HUES64 (cell line): ENCODE results near the gene RASA3.

ENCODE experiments used
- H3K27ac ChIP-seq: 2 replicates; pipeline ENCODE4 v1.7.0; 2013; ENCODE audit warnings: low read depth, low read length, inconsistent platforms
- H3K27me3 ChIP-seq: 2 replicates; pipeline ENCODE4 v1.6.1; 2013; ENCODE audit warnings: mild to moderate bottlenecking, low read length; ENCODE audit not compliant: insufficient read depth
- H3K36me3 ChIP-seq: 2 replicates; pipeline ENCODE4 v1.6.1; 2013; ENCODE audit warnings: mild to moderate bottlenecking, low read length; ENCODE audit not compliant: insufficient read depth
- H3K4me1 ChIP-seq: 2 replicates; pipeline ENCODE4 v1.6.1; 2013; ENCODE audit warnings: mild to moderate bottlenecking, low read length, moderate library complexity; ENCODE audit not compliant: insufficient read depth
- H3K4me3 ChIP-seq: 2 replicates; pipeline ENCODE4 v1.5.1; 2013; ENCODE audit warnings: mild to moderate bottlenecking, low read length, moderate library complexity
- H3K9ac ChIP-seq: 2 replicates; pipeline ENCODE4 v1.6.1; 2013; ENCODE audit warnings: mild to moderate bottlenecking, low read depth, low read length
- H3K9me3 ChIP-seq: 2 replicates; pipeline ENCODE4 v1.6.1; 2013; ENCODE audit warnings: low read depth, low read length; ENCODE audit not compliant: insufficient read depth
- WGBS: fragments of 150-250, 120-280 bp; methylation state at CpG from one replicate; pipeline ENCODE4 v1.1.7; 2013; ENCODE audit warnings: missing lambda C conversion rate; 5-methylcytosine and 5-hydroxymethylcytosine counted together

The RASA3 gene

GRCh38 chr13:113938716-113939115 is 193.7 kb downstream of the RASA3 start:
- 85% methylated on average over 11 of the region's 11 CpGs for WGBS
- Histone ChIP-seq H3K4me1 (peaks cover 14% of the 10 kb centered on the region; the same call in 1 of the 2 replicates), H3K9me3 (no peaks in the 10 kb centered on the region), H3K9ac (no peak overlapping the region), H3K27ac (no peak overlapping the region), H3K36me3 (no peaks in the 10 kb centered on the region), H3K4me3 (no peak overlapping the region), H3K27me3 (no peaks in the 10 kb centered on the region)

GRCh38 chr13:113938246-113938645 is 194.2 kb downstream of the RASA3 start:
- Histone ChIP-seq H3K9me3 (no peaks in the 10 kb centered on the region), H3K4me1 (peaks cover 14% of the 10 kb centered on the region; the same call in 1 of the 2 replicates), H3K27ac (no peak overlapping the region), H3K4me3 (no peak overlapping the region), H3K9ac (no peak overlapping the region), H3K27me3 (no peaks in the 10 kb centered on the region), H3K36me3 (no peaks in the 10 kb centered on the region)
- WGBS: 83% methylated on average over 7 of the region's 7 CpGs

GRCh38 chr13:113937527-113938180 is 194.8 kb downstream of the RASA3 start:
- Histone ChIP-seq H3K4me3 (no peak overlapping the region), H3K9ac (no peak overlapping the region), H3K27me3 (no peaks in the 10 kb centered on the region), H3K36me3 (no peaks in the 10 kb centered on the region), H3K9me3 (no peaks in the 10 kb centered on the region), H3K4me1 (peaks cover 14% of the 10 kb centered on the region; the same call in 1 of the 2 replicates), H3K27ac (no peak overlapping the region)
- 91% methylated on average over 20 of the region's 20 CpGs for WGBS

GRCh38 chr13:113937073-113937472 is 195.3 kb downstream of the RASA3 start:
- no peaks in the 10 kb centered on the region for H3K9me3 ChIP-seq
- H3K9ac ChIP-seq: no peak overlapping the region
- no peaks in the 10 kb centered on the region for H3K27me3 ChIP-seq
- 94% methylated on average over 12 of the region's 12 CpGs for WGBS
- H3K27ac ChIP-seq: no peak overlapping the region
- no peaks in the 10 kb centered on the region for H3K36me3 ChIP-seq
- peaks cover 14% of the 10 kb centered on the region; the same call in 1 of the 2 replicates for H3K4me1 ChIP-seq
- no peak overlapping the region for H3K4me3 ChIP-seq

- 96% methylated on average over 25 of the region's 25 CpGs for WGBS
- Histone ChIP-seq H3K36me3 (no peaks in the 10 kb centered on the region), H3K9ac (no peak overlapping the region), H3K27ac (no peak overlapping the region), H3K4me3 (no peak overlapping the region), H3K9me3 (no peaks in the 10 kb centered on the region), H3K4me1 (peaks cover 14% of the 10 kb centered on the region; the same call in 1 of the 2 replicates), H3K27me3 (no peaks in the 10 kb centered on the region)
Measured at GRCh38 chr13:113936166-113936965, 196.1 kb downstream of the RASA3 start.

- H3K4me1 ChIP-seq: peaks cover 14% of the 10 kb centered on the region; the same call in 1 of the 2 replicates
- no peaks in the 10 kb centered on the region for H3K27me3 ChIP-seq
- no peaks in the 10 kb centered on the region for H3K9me3 ChIP-seq
- no peak overlapping the region for H3K9ac ChIP-seq
- peak overlapping the region; percentile 10; the same call in 1 of the 2 replicates for H3K27ac ChIP-seq
- no peak overlapping the region for H3K4me3 ChIP-seq
- H3K36me3 ChIP-seq: no peaks in the 10 kb centered on the region
- 73% methylated on average over 21 of the region's 21 CpGs for WGBS
Measured at GRCh38 chr13:113935001-113935844, 197.2 kb downstream of the RASA3 start.

GRCh38 chr13:113934576-113934975 is 197.8 kb downstream of the RASA3 start:
- Histone ChIP-seq H3K36me3 (no peaks in the 10 kb centered on the region), H3K4me1 (peaks cover 14% of the 10 kb centered on the region; the same call in 1 of the 2 replicates), H3K27ac (no peak overlapping the region), H3K9me3 (no peaks in the 10 kb centered on the region), H3K27me3 (no peaks in the 10 kb centered on the region), H3K9ac (no peak overlapping the region), H3K4me3 (no peak overlapping the region)
- WGBS: 93% methylated on average over 14 of the region's 14 CpGs

GRCh38 chr13:113933901-113934300 is 198.5 kb downstream of the RASA3 start:
- Histone ChIP-seq H3K4me3 (no peak overlapping the region), H3K4me1 (peaks cover 14% of the 10 kb centered on the region; the same call in 1 of the 2 replicates), H3K9ac (no peak overlapping the region), H3K9me3 (no peaks in the 10 kb centered on the region), H3K36me3 (no peaks in the 10 kb centered on the region), H3K27ac (no peak overlapping the region), H3K27me3 (no peaks in the 10 kb centered on the region)
- WGBS: 96% methylated on average over 22 of the region's 22 CpGs

GRCh38 chr13:113931841-113932459 is 200.5 kb downstream of the RASA3 start:
- no peak overlapping the region for H3K4me3 ChIP-seq
- no peaks in the 10 kb centered on the region for H3K27me3 ChIP-seq
- peaks cover 14% of the 10 kb centered on the region; the same call in 1 of the 2 replicates for H3K4me1 ChIP-seq
- H3K36me3 ChIP-seq: no peaks in the 10 kb centered on the region
- no peak overlapping the region for H3K9ac ChIP-seq
- WGBS: 92% methylated on average over 16 of the region's 16 CpGs
- H3K27ac ChIP-seq: no peak overlapping the region
- H3K9me3 ChIP-seq: no peaks in the 10 kb centered on the region

- Histone ChIP-seq H3K4me1 (peaks cover 14% of the 10 kb centered on the region; the same call in 1 of the 2 replicates), H3K27ac (no peak overlapping the region), H3K36me3 (no peaks in the 10 kb centered on the region), H3K9me3 (no peaks in the 10 kb centered on the region), H3K9ac (no peak overlapping the region), H3K27me3 (no peaks in the 10 kb centered on the region), H3K4me3 (no peak overlapping the region)
- 94% methylated on average over 36 of the region's 36 CpGs for WGBS
Measured at GRCh38 chr13:113930671-113931637, 201.5 kb downstream of the RASA3 start.
